ENCODE results near the gene SEMA6A. TPM values are rescaled to one million over a fixed set of nuclear protein-coding genes. Genes with fewer than 3 reads are reported as not detected.
"Not testable (repeated sequence)": the region's sequence is repeated elsewhere in the genome, so short reads cannot be mapped to it uniquely, and the experiment has no call there.

Gene SEMA6A
- total and polyA plus RNA-seq, 5 donors from 2014 or later, result 0.15 to 1.4 (median 0.54) TPM; not detected in 1

- H3K36me3 Mint-ChIP-seq, result no peaks in the 10 kb centered on the region
- no peak overlapping the region for H3K4me3 ChIP-seq (ENCODE audit: low read depth, low read length)
- H3K27ac Mint-ChIP-seq, result no peak overlapping the region
- H3K4me3 Mint-ChIP-seq, result no peak overlapping the region
- no peaks in the 10 kb centered on the region for H3K27me3 ChIP-seq (ENCODE audit: control insufficient read depth, insufficient read depth, low read length)
- no peaks in the 10 kb centered on the region for H3K4me1 ChIP-seq (ENCODE audit: control insufficient read depth, insufficient read depth, low read length, poor library complexity, severe bottlenecking)
- H3K9me3 Mint-ChIP-seq, result peaks cover 0 to 2% (median 0%) of the 10 kb centered on the region in 7 donors
- DNase-seq (no peak), ATAC-seq (ENCODE audit: low read depth in 2 of 2) (no peak)
- no peaks in the 10 kb centered on the region for H3K9me3 ChIP-seq (ENCODE audit: control insufficient read depth in 2 of 2, low read length in 2 of 2)
- no peaks in the 10 kb centered on the region for H3K27me3 Mint-ChIP-seq
- no peaks in the 10 kb centered on the region for H3K36me3 ChIP-seq (ENCODE audit: control insufficient read depth, insufficient read depth, low read length)
- no peaks in the 10 kb centered on the region for H3K4me1 Mint-ChIP-seq
- H3K27ac ChIP-seq (ENCODE audit: insufficient read depth, low read length, poor library complexity, severe bottlenecking), result no peak overlapping the region
Observed at GRCh38 chr5:116559239-116559638, 15.4 kb downstream of the SEMA6A start.

DNA sequence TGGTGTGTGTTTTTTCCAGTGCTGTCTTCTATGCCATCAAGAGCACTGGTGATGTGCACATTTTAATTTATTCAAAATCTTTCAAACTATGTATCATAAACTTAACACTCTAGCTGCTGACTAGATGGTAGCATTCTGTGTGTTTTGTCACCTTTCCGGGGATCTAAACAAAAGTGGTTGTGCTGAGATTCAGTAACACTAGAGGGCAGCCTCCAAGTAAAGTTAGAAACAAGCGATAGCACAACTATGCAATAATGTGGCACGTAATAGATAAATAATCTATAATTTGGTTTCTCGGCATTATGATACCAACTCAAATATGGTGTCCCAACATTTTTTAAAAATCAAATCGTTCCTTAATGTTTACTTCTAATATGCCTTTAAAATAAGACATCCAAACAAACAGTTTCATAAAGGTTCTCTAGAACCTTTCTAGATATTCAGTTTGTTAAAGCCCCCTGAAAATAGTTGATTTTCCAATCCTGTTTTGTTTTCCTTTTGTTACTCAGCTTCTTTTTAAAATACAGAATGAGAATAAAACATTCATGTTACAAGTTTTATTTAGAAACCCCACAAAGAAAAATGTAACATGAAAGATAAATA, 16.9 kb downstream of the SEMA6A start:
- H3K4me3 Mint-ChIP-seq, result no peak overlapping the region
- H3K4me1 Mint-ChIP-seq, result no peaks in the 10 kb centered on the region
- no peak for ATAC-seq (ENCODE audit: low read depth in 2 of 2)
- Histone ChIP-seq H3K36me3 (ENCODE audit: control insufficient read depth, insufficient read depth, low read length) (no peaks in the 10 kb centered on the region), H3K27ac (ENCODE audit: insufficient read depth, low read length, poor library complexity, severe bottlenecking) (no peak overlapping the region), H3K4me3 (ENCODE audit: low read depth, low read length) (no peak overlapping the region), H3K4me1 (ENCODE audit: control insufficient read depth, insufficient read depth, low read length, poor library complexity, severe bottlenecking) (no peaks in the 10 kb centered on the region), H3K9me3 (ENCODE audit: control insufficient read depth in 2 of 2, low read length in 2 of 2) (no peaks in the 10 kb centered on the region), H3K27me3 (ENCODE audit: control insufficient read depth, insufficient read depth, low read length) (no peaks in the 10 kb centered on the region)
- no peaks in the 10 kb centered on the region for H3K36me3 Mint-ChIP-seq
- H3K27me3 Mint-ChIP-seq, result no peaks in the 10 kb centered on the region
- no peak overlapping the region for H3K27ac Mint-ChIP-seq
- peaks cover 0 to 2% (median 0%) of the 10 kb centered on the region in 7 donors for H3K9me3 Mint-ChIP-seq
- peak in 1 of 3 donors; percentile 6 for DNase-seq

GRCh38 chr5:116554764-116555163, 19.9 kb downstream of the SEMA6A start:
- H3K36me3 Mint-ChIP-seq, result no peaks in the 10 kb centered on the region
- H3K36me3 ChIP-seq (ENCODE audit: control insufficient read depth, insufficient read depth, low read length), result no peaks in the 10 kb centered on the region
- no peak overlapping the region for H3K4me3 ChIP-seq (ENCODE audit: low read depth, low read length)
- no peaks in the 10 kb centered on the region for H3K4me1 ChIP-seq (ENCODE audit: control insufficient read depth, insufficient read depth, low read length, poor library complexity, severe bottlenecking)
- no peak for DNase-seq
- no peak for ATAC-seq (ENCODE audit: low read depth in 2 of 2)
- no peak overlapping the region for H3K27ac Mint-ChIP-seq
- no peaks in the 10 kb centered on the region for H3K9me3 ChIP-seq (ENCODE audit: control insufficient read depth in 2 of 2, low read length in 2 of 2)
- H3K27me3 ChIP-seq (ENCODE audit: control insufficient read depth, insufficient read depth, low read length), result no peaks in the 10 kb centered on the region
- H3K4me1 Mint-ChIP-seq, result no peaks in the 10 kb centered on the region
- H3K4me3 Mint-ChIP-seq, result no peak overlapping the region
- H3K27me3 Mint-ChIP-seq, result peaks cover 7% of the 10 kb centered on the region
- peaks cover 0 to 2% (median 0%) of the 10 kb centered on the region in 7 donors for H3K9me3 Mint-ChIP-seq
- no peak overlapping the region for H3K27ac ChIP-seq (ENCODE audit: insufficient read depth, low read length, poor library complexity, severe bottlenecking)

- H3K4me3 ChIP-seq (ENCODE audit: low read depth, low read length), result no peak overlapping the region
- DNase-seq (no peak), ATAC-seq (ENCODE audit: low read depth in 2 of 2) (no peak)
- H3K36me3 Mint-ChIP-seq, result no peaks in the 10 kb centered on the region
- H3K9me3 ChIP-seq (ENCODE audit: control insufficient read depth in 2 of 2, low read length in 2 of 2), result no peaks in the 10 kb centered on the region
- no peaks in the 10 kb centered on the region for H3K36me3 ChIP-seq (ENCODE audit: control insufficient read depth, insufficient read depth, low read length)
- H3K27me3 ChIP-seq (ENCODE audit: control insufficient read depth, insufficient read depth, low read length), result no peaks in the 10 kb centered on the region
- no peak overlapping the region for H3K27ac Mint-ChIP-seq
- H3K4me1 Mint-ChIP-seq, result no peaks in the 10 kb centered on the region
- no peak overlapping the region for H3K27ac ChIP-seq (ENCODE audit: insufficient read depth, low read length, poor library complexity, severe bottlenecking)
- H3K4me1 ChIP-seq (ENCODE audit: control insufficient read depth, insufficient read depth, low read length, poor library complexity, severe bottlenecking), result no peaks in the 10 kb centered on the region
- no peak overlapping the region for H3K4me3 Mint-ChIP-seq
- H3K9me3 Mint-ChIP-seq, result peaks cover 0 to 2% (median 0%) of the 10 kb centered on the region in 7 donors
- H3K27me3 Mint-ChIP-seq, result peaks cover 7% of the 10 kb centered on the region
Observed at GRCh38 chr5:116553366-116553765, 21.3 kb downstream of the SEMA6A start.

DNA sequence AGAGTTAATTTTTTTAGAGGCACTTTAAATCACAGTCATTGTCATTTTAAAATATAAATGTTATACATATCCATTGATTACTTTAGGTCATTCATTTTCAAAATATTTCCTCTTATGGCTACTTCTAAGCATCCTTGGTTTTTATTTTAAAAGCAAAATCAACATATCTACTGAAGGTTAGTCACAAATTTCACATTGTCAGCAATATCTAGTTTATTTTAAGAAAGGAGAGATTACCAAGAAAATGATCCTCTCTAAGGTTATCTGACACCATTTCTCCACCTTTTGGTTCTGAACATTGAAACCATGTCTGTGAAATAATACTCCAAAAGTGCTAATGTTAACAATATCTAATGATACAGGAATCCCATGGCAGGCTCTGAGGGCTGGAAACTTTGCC, 24.5 kb downstream of the SEMA6A start:
- no peak for ATAC-seq (ENCODE audit: low read depth in 2 of 2)
- Mint-ChIP-seq H3K27me3 (peaks cover 7% of the 10 kb centered on the region), H3K9me3 (peaks cover 0 to 13% (median 2%) of the 10 kb centered on the region in 7 donors), H3K36me3 (no peaks in the 10 kb centered on the region), H3K27ac (no peak overlapping the region), H3K4me1 (no peaks in the 10 kb centered on the region), H3K4me3 (no peak overlapping the region)
- Histone ChIP-seq H3K9me3 (ENCODE audit: control insufficient read depth in 2 of 2, low read length in 2 of 2) (peaks cover 7 to 15% of the 10 kb centered on the region in 2 experiments), H3K36me3 (ENCODE audit: control insufficient read depth, insufficient read depth, low read length) (no peaks in the 10 kb centered on the region), H3K27ac (ENCODE audit: insufficient read depth, low read length, poor library complexity, severe bottlenecking) (no peak overlapping the region), H3K27me3 (ENCODE audit: control insufficient read depth, insufficient read depth, low read length) (no peaks in the 10 kb centered on the region), H3K4me1 (ENCODE audit: control insufficient read depth, insufficient read depth, low read length, poor library complexity, severe bottlenecking) (no peaks in the 10 kb centered on the region), H3K4me3 (ENCODE audit: low read depth, low read length) (no peak overlapping the region)
- no peak for DNase-seq

DNA sequence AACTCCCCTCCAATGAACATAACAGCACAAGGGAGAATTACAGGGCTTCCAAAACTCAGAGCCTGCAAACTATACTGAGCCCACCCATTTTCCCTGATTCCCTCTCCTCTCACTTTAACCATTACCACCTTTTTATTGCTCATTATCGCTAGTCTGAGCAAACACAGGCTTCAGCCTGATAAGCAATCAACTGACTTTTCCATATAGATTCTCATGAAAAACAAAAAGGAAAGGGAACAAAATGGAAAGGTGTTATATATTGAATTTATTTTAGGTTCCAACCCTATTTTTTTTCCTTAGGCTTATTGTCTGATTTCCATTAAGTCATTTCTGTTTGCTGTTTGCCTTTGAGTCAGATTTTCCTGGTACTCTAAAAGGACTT, 27.9 kb downstream of the SEMA6A start:
- Mint-ChIP-seq H3K4me3 (no peak overlapping the region), H3K27ac (no peak overlapping the region), H3K27me3 (no peaks in the 10 kb centered on the region), H3K36me3 (no peaks in the 10 kb centered on the region), H3K4me1 (no peaks in the 10 kb centered on the region), H3K9me3 (peaks cover 0 to 18% (median 5%) of the 10 kb centered on the region in 7 donors)
- Histone ChIP-seq H3K4me3 (ENCODE audit: low read depth, low read length) (no peak overlapping the region), H3K36me3 (ENCODE audit: control insufficient read depth, insufficient read depth, low read length) (no peaks in the 10 kb centered on the region), H3K27me3 (ENCODE audit: control insufficient read depth, insufficient read depth, low read length) (no peaks in the 10 kb centered on the region), H3K4me1 (ENCODE audit: control insufficient read depth, insufficient read depth, low read length, poor library complexity, severe bottlenecking) (no peaks in the 10 kb centered on the region), H3K27ac (ENCODE audit: insufficient read depth, low read length, poor library complexity, severe bottlenecking) (no peak overlapping the region), H3K9me3 (ENCODE audit: control insufficient read depth in 2 of 2, low read length in 2 of 2) (peaks cover 7 to 15% of the 10 kb centered on the region in 2 experiments)
- ATAC-seq (ENCODE audit: low read depth in 2 of 2) (no peak), DNase-seq (no peak)

DNA sequence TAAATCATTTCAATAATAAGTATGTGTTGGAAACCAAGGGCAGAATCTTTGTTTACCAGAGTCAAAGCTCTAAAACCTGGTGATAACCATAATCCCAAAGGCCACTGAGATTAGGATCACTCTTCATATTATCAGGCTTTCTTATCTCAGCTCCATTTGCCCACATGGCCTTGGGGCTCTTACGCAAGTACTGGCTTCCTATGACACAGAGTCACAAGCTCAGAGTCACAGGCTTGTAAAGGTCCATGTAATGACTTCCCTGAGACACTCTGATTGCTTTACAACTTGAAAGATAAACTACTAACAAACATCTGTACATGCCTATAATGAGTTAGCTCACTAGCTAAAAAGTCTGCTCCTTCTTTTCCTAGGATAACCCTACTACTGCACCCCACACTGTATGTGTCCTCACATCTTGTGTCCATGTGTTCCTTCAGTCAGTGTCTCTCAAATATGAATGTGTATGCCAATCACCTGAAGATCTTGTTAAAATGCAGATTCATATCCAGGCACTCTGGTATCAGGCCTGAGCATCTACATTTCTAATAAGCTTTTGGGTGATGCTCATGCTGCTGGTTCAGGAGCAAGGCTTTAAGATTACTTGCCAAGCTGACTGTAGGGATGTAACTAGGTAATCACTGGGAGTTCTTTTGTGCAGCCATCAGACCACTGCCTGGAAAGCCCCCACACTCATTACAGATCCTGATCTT, 28.4 kb downstream of the SEMA6A start:
- Histone ChIP-seq H3K27ac (ENCODE audit: insufficient read depth, low read length, poor library complexity, severe bottlenecking) (no peak overlapping the region), H3K9me3 (ENCODE audit: control insufficient read depth in 2 of 2, low read length in 2 of 2) (peaks cover 7 to 15% of the 10 kb centered on the region in 2 experiments), H3K4me1 (ENCODE audit: control insufficient read depth, insufficient read depth, low read length, poor library complexity, severe bottlenecking) (no peaks in the 10 kb centered on the region), H3K27me3 (ENCODE audit: control insufficient read depth, insufficient read depth, low read length) (no peaks in the 10 kb centered on the region), H3K4me3 (ENCODE audit: low read depth, low read length) (no peak overlapping the region), H3K36me3 (ENCODE audit: control insufficient read depth, insufficient read depth, low read length) (no peaks in the 10 kb centered on the region)
- Mint-ChIP-seq H3K4me3 (no peak overlapping the region), H3K9me3 (peaks cover 0 to 18% (median 5%) of the 10 kb centered on the region in 7 donors), H3K27ac (no peak overlapping the region), H3K27me3 (no peaks in the 10 kb centered on the region), H3K4me1 (no peaks in the 10 kb centered on the region), H3K36me3 (no peaks in the 10 kb centered on the region)
- no peak for DNase-seq
- ATAC-seq (ENCODE audit: low read depth in 2 of 2), result no peak

GRCh38 chr5:116545465-116545864, 29.2 kb downstream of the SEMA6A start:
- not testable (repeated sequence) for H3K27ac Mint-ChIP-seq; H3K27ac ChIP-seq (ENCODE audit: insufficient read depth, low read length, poor library complexity, severe bottlenecking); H3K4me1 Mint-ChIP-seq; DNase-seq; H3K36me3 ChIP-seq (ENCODE audit: control insufficient read depth, insufficient read depth, low read length); H3K36me3 Mint-ChIP-seq; H3K27me3 ChIP-seq (ENCODE audit: control insufficient read depth, insufficient read depth, low read length); H3K4me3 Mint-ChIP-seq; H3K4me3 ChIP-seq (ENCODE audit: low read depth, low read length); H3K27me3 Mint-ChIP-seq; ATAC-seq (ENCODE audit: low read depth in 2 of 2); H3K4me1 ChIP-seq (ENCODE audit: control insufficient read depth, insufficient read depth, low read length, poor library complexity, severe bottlenecking)
- H3K9me3 Mint-ChIP-seq, result peaks cover 0 to 18% (median 5%) of the 10 kb centered on the region in 7 donors
- peaks cover 7 to 15% of the 10 kb centered on the region in 2 experiments for H3K9me3 ChIP-seq (ENCODE audit: control insufficient read depth in 2 of 2, low read length in 2 of 2)
